Trophoblast cell (in vitro differentiated cells and primary cell): ENCODE results near the gene PNMA6E.

Source experiments
- DNase-seq, 2 donors: peaks; one replicate each; pipeline ENCODE4 v3.0.0-alpha.2; 2016
- H2AFZ ChIP-seq: 2 replicates; pipeline ENCODE4 v1.6.1; 2013; ENCODE audit warnings: low read length, moderate library complexity, mild to moderate bottlenecking; ENCODE audit not compliant: insufficient read depth, poor library complexity
- H2AK5ac ChIP-seq: 2 replicates; pipeline ENCODE4 v1.6.1; 2013; ENCODE audit warnings: mild to moderate bottlenecking, low read length
- H2BK120ac ChIP-seq: 2 replicates; pipeline ENCODE4 v1.6.1; 2013; ENCODE audit warnings: low read length, mild to moderate bottlenecking, moderate library complexity; ENCODE audit not compliant: insufficient read depth, poor library complexity
- H2BK12ac ChIP-seq: 2 replicates; pipeline ENCODE4 v1.6.1; 2013; ENCODE audit warnings: mild to moderate bottlenecking, low read length, moderate library complexity
- H2BK5ac ChIP-seq: 2 replicates; pipeline ENCODE4 v1.6.1; 2013; ENCODE audit warnings: low read length, low read depth, moderate library complexity, mild to moderate bottlenecking; ENCODE audit not compliant: poor library complexity
- H3K14ac ChIP-seq: 2 replicates; pipeline ENCODE4 v1.6.1; 2013; ENCODE audit warnings: mild to moderate bottlenecking, low read length
- H3K18ac ChIP-seq: 2 replicates; pipeline ENCODE4 v1.6.1; 2013; ENCODE audit warnings: mild to moderate bottlenecking, low read length
- H3K23ac ChIP-seq: 2 replicates; pipeline ENCODE4 v1.6.1; 2013; ENCODE audit warnings: low read length
- H3K27ac ChIP-seq: 2 replicates; pipeline ENCODE4 v1.5.1; 2013; ENCODE audit warnings: low read depth, mild to moderate bottlenecking, inconsistent platforms, low read length, moderate library complexity
- H3K27me3 ChIP-seq: 2 replicates; pipeline ENCODE4 v1.6.1; 2013; ENCODE audit warnings: inconsistent platforms, mild to moderate bottlenecking, low read length, moderate library complexity; ENCODE audit not compliant: insufficient read depth
- H3K36me3 ChIP-seq, 2 experiments: 1 replicate in 1 of 2; 2 replicates in 1 of 2; pipeline ENCODE4 v1.6.1; 2013; ENCODE audit warnings: low read length in 2 of 2, mild to moderate bottlenecking in 2 of 2, moderate library complexity in 1 of 2; ENCODE audit not compliant: insufficient read depth in 2 of 2, control insufficient read depth in 1 of 2
- H3K4ac ChIP-seq: 2 replicates; pipeline ENCODE4 v1.6.1; 2013; ENCODE audit warnings: low read depth, mild to moderate bottlenecking, low read length, moderate library complexity
- H3K4me1 ChIP-seq, 2 experiments: 1 replicate in 1 of 2; 2 replicates in 1 of 2; pipeline ENCODE4 v1.6.1; 2013; ENCODE audit warnings: low read length in 2 of 2, mild to moderate bottlenecking in 2 of 2, moderate library complexity in 1 of 2; ENCODE audit not compliant: insufficient read depth in 2 of 2, control insufficient read depth in 1 of 2
- H3K4me2 ChIP-seq: 2 replicates; pipeline ENCODE4 v1.6.1; 2013; ENCODE audit warnings: inconsistent platforms, mild to moderate bottlenecking, low read length, moderate library complexity
- H3K4me3 ChIP-seq: 2 replicates; pipeline ENCODE4 v1.5.1; 2013; ENCODE audit warnings: mild to moderate bottlenecking, low read depth, low read length, inconsistent platforms
- H3K79me1 ChIP-seq: one replicate; pipeline ENCODE4 v1.6.1; 2013; ENCODE audit warnings: low read length
- H3K79me2 ChIP-seq: 2 replicates; pipeline ENCODE4 v1.6.1; 2013; ENCODE audit warnings: low read length, mild to moderate bottlenecking; ENCODE audit not compliant: control insufficient read depth, insufficient read depth, poor library complexity
- H3K9ac ChIP-seq: 2 replicates; pipeline ENCODE4 v1.6.1; 2013; ENCODE audit warnings: mild to moderate bottlenecking, low read length
- H3K9me3 ChIP-seq: 2 replicates; pipeline ENCODE4 v1.6.1; 2013; ENCODE audit warnings: low read depth, mild to moderate bottlenecking, control low read depth, inconsistent platforms, low read length; ENCODE audit not compliant: insufficient read depth
- H4K12ac ChIP-seq: 2 replicates; pipeline ENCODE4 v1.6.1; 2013; ENCODE audit warnings: low read depth, mild to moderate bottlenecking, low read length, moderate library complexity
- H4K8ac ChIP-seq: 2 replicates; pipeline ENCODE4 v1.6.1; 2013; ENCODE audit warnings: low read depth, mild to moderate bottlenecking, low read length, moderate library complexity
- H4K91ac ChIP-seq: one replicate; pipeline ENCODE4 v1.6.1; 2013; ENCODE audit warnings: low read depth, mild to moderate bottlenecking, low read length, moderate library complexity
- WGBS: extraction: QIAGEN DNeasy Blood & Tissue Kit; methylation state at CpG from one replicate; pipeline ENCODE4 v1.1.7; 2013; ENCODE audit warnings: missing lambda C conversion rate; ENCODE audit not compliant: insufficient read length, insufficient coverage; ENCODE audit errors: extremely low coverage; 5-methylcytosine and 5-hydroxymethylcytosine counted together

PNMA6E gene

GRCh38 chrX:153442463-153442862 is 41.3 kb upstream of the PNMA6E start:
- no peak overlapping the region for H4K12ac ChIP-seq
- H2BK5ac ChIP-seq, result no peak overlapping the region
- H3K4ac ChIP-seq, result no peak overlapping the region
- no peak for DNase-seq
- H3K27ac ChIP-seq, result no peak overlapping the region
- no peak overlapping the region for H3K4me2 ChIP-seq
- no CpG with 5 or more reads among the region's 5 CpGs for WGBS
- H3K79me2 ChIP-seq, result no peaks in the 10 kb centered on the region
- no peak overlapping the region for H2BK12ac ChIP-seq
- no peaks in the 10 kb centered on the region for H3K79me1 ChIP-seq
- H3K14ac ChIP-seq, result no peak overlapping the region
- H3K23ac ChIP-seq, result no peak overlapping the region
- no peaks in the 10 kb centered on the region for H3K9me3 ChIP-seq
- H3K27me3 ChIP-seq, result no peaks in the 10 kb centered on the region
- H3K4me1 ChIP-seq, result no peaks in the 10 kb centered on the region
- H2AFZ ChIP-seq, result no peak overlapping the region
- H3K4me3 ChIP-seq, result no peak overlapping the region
- no peak overlapping the region for H3K9ac ChIP-seq
- no peak overlapping the region for H4K8ac ChIP-seq
- H2BK120ac ChIP-seq, result no peak overlapping the region
- H3K18ac ChIP-seq, result no peak overlapping the region
- no peak overlapping the region for H2AK5ac ChIP-seq
- H3K36me3 ChIP-seq, result no peaks in the 10 kb centered on the region
- H4K91ac ChIP-seq, result no peak overlapping the region

- Histone ChIP-seq H2BK5ac (no peak overlapping the region), H3K36me3 (no peaks in the 10 kb centered on the region), H3K4me1 (no peaks in the 10 kb centered on the region), H3K18ac (no peak overlapping the region), H4K91ac (no peak overlapping the region), H2BK120ac (no peak overlapping the region), H2AK5ac (no peak overlapping the region), H3K79me2 (no peaks in the 10 kb centered on the region), H2BK12ac (no peak overlapping the region), H3K23ac (no peak overlapping the region), H4K12ac (no peak overlapping the region), H3K14ac (no peak overlapping the region), H4K8ac (no peak overlapping the region), H3K4me3 (no peak overlapping the region), H3K4ac (no peak overlapping the region), H3K9me3 (no peaks in the 10 kb centered on the region), H3K4me2 (no peak overlapping the region), H3K79me1 (no peaks in the 10 kb centered on the region), H3K9ac (no peak overlapping the region), H2AFZ (no peak overlapping the region), H3K27ac (no peak overlapping the region), H3K27me3 (no peaks in the 10 kb centered on the region)
- DNase-seq, result no peak
- no CpG with 5 or more reads among the region's 9 CpGs for WGBS
These were observed 40.8 kb upstream of the PNMA6E start for GRCh38 chrX:153441981-153442380.

DNA sequence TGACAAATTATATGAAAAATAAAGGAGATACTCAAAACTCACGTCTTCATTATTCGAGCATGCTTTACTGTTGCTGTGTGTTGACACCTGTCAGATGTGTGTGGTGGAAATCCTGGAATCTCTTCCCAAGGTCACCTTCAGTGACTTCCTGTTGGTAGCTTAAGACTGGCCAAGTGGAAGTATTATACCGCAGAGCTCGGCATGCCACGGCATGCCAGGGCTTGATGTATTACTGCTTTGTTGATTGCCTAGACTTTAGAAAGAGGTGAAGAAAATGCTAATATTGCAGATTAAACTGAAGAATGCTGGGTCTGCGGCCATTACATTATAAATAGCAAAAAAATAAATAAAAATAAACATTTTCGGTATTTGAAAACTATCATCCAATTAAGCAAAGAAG is 40.1 kb upstream of the PNMA6E start:
- Histone ChIP-seq H4K12ac (no peak overlapping the region), H4K91ac (no peak overlapping the region), H3K23ac (no peak overlapping the region), H2AFZ (no peak overlapping the region), H3K4me3 (no peak overlapping the region), H3K4me1 (no peaks in the 10 kb centered on the region), H4K8ac (no peak overlapping the region), H3K27me3 (no peaks in the 10 kb centered on the region), H2BK12ac (no peak overlapping the region), H3K18ac (no peak overlapping the region), H2BK5ac (no peak overlapping the region), H3K9ac (no peak overlapping the region), H2AK5ac (no peak overlapping the region), H3K4me2 (no peak overlapping the region), H3K4ac (no peak overlapping the region), H3K9me3 (no peaks in the 10 kb centered on the region), H3K36me3 (no peaks in the 10 kb centered on the region), H3K79me2 (no peaks in the 10 kb centered on the region), H3K14ac (no peak overlapping the region), H3K79me1 (no peaks in the 10 kb centered on the region), H3K27ac (no peak overlapping the region), H2BK120ac (no peak overlapping the region)
- no CpG with 5 or more reads among the region's 7 CpGs for WGBS
- DNase-seq, result no peak

DNA sequence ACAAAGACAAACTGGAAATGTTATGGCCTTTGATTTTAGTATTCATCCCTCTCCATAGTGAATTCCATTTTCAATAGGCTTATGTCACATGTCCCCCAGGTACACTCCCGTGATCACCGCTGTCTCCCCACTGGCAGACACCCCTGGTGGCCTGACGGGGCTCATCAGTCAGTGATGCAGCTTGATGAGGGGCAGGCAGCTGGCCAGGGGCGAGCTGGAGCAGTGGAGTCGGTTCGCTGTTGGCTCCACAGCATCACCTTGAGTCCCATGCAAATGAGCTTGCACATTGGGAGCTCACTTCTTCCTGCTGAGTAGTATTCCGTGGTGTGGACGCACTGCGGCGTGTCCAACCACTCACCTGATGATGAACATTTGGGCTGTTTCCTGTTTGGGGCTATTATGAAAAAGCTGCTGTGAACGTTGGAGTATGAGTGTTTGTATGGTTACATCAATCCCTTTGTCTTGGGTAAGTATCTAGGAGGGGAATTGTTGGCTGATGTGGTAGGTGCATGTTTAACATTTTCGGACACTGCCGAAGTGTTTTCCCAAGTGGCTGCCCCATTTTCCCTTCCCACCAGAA is 39.5 kb upstream of the PNMA6E start:
- Histone ChIP-seq H3K4me2 (no peak overlapping the region), H3K23ac (no peak overlapping the region), H3K4ac (no peak overlapping the region), H3K4me1 (no peaks in the 10 kb centered on the region), H4K8ac (no peak overlapping the region), H3K14ac (no peak overlapping the region), H3K4me3 (no peak overlapping the region), H4K12ac (no peak overlapping the region), H3K79me2 (no peaks in the 10 kb centered on the region), H3K36me3 (no peaks in the 10 kb centered on the region), H2AFZ (no peak overlapping the region), H3K79me1 (no peaks in the 10 kb centered on the region), H3K27me3 (no peaks in the 10 kb centered on the region), H2AK5ac (no peak overlapping the region), H2BK12ac (no peak overlapping the region), H3K9ac (no peak overlapping the region), H2BK5ac (no peak overlapping the region), H3K9me3 (no peaks in the 10 kb centered on the region), H4K91ac (no peak overlapping the region), H3K27ac (no peak overlapping the region), H3K18ac (no peak overlapping the region), H2BK120ac (no peak overlapping the region)
- WGBS, result no CpG with 5 or more reads among the region's 13 CpGs
- no peak for DNase-seq
